ENCODE results near the gene TAGAP.

The TAGAP gene

GRCh38 chr6:159090530-159091480 lies 46.0 kb upstream of the TAGAP start:
- Histone ChIP-seq H3K27ac (ENCODE audit: low read depth, low read length) (no peak overlapping the region), H3F3A (ENCODE audit: control insufficient read depth, insufficient read depth) (peaks cover 15% of the 10 kb centered on the region; the same call in 1 of the 2 replicates)

GRCh38 chr6:159089909-159090308 lies 45.1 kb upstream of the TAGAP start:
- H3K4me1 ChIP-seq (ENCODE audit: control insufficient read depth, low read length): peaks cover 60% of the 10 kb centered on the region
- H3K9me2 ChIP-seq (replicated peaks; ENCODE audit: control insufficient read depth, low read length): no peaks in the 10 kb centered on the region
- H3K4me2 ChIP-seq (ENCODE audit: low read length): no peak overlapping the region
- no peaks in the 10 kb centered on the region for H3K79me2 ChIP-seq (ENCODE audit: control insufficient read depth, low read length)
- TF ChIP-seq EZH2phosphoT487 (IDR thresholded peaks at IDR 0.05; ENCODE audit: borderline replicate concordance, low read length) (no peak), CTCF (IDR thresholded peaks at IDR 0.05; ENCODE audit: low read depth, low read length, poor library complexity, severe bottlenecking) (no peak)
- no peaks in the 10 kb centered on the region for H3K36me3 ChIP-seq (ENCODE audit: control insufficient read depth, low read length)
- H3K27me3 ChIP-seq (ENCODE audit: control insufficient read depth, low read length): no peaks in the 10 kb centered on the region
- H3K9me3 ChIP-seq (ENCODE audit: control insufficient read depth, insufficient read depth, low read length): no peaks in the 10 kb centered on the region
- no peaks in the 10 kb centered on the region for H4K20me1 ChIP-seq (ENCODE audit: control insufficient read depth, insufficient read depth, low read depth, low read length)
- H3K27ac ChIP-seq (ENCODE audit: low read depth, low read length): no peak overlapping the region
- H3K4me3 ChIP-seq (ENCODE audit: low read length): no peak overlapping the region
- peaks cover 10% of the 10 kb centered on the region; the same call in 1 of the 2 replicates for H3F3A ChIP-seq (ENCODE audit: control insufficient read depth, insufficient read depth)

More at GRCh38 chr6:159090530-159091480, 46.0 kb upstream of the TAGAP start:
- Histone ChIP-seq H3K9me3 (ENCODE audit: control insufficient read depth, insufficient read depth, low read length) (no peaks in the 10 kb centered on the region), H3K27me3 (ENCODE audit: control insufficient read depth, low read length) (no peaks in the 10 kb centered on the region), H3K79me2 (ENCODE audit: control insufficient read depth, low read length) (no peaks in the 10 kb centered on the region), H3K4me2 (ENCODE audit: low read length) (no peak overlapping the region), H3K4me3 (ENCODE audit: low read length) (no peak overlapping the region), H3K9me2 (replicated peaks; ENCODE audit: control insufficient read depth, low read length) (no peaks in the 10 kb centered on the region), H3K4me1 (ENCODE audit: control insufficient read depth, low read length) (peaks cover 63% of the 10 kb centered on the region), H4K20me1 (ENCODE audit: control insufficient read depth, insufficient read depth, low read depth, low read length) (no peaks in the 10 kb centered on the region), H3K36me3 (ENCODE audit: control insufficient read depth, low read length) (no peaks in the 10 kb centered on the region)
- TF ChIP-seq CTCF (IDR thresholded peaks at IDR 0.05; ENCODE audit: low read depth, low read length, poor library complexity, severe bottlenecking) (no peak), EZH2phosphoT487 (IDR thresholded peaks at IDR 0.05; ENCODE audit: borderline replicate concordance, low read length) (no peak)

GRCh38 chr6:159089443-159089842 lies 44.7 kb upstream of the TAGAP start:
- Histone ChIP-seq H4K20me1 (ENCODE audit: control insufficient read depth, insufficient read depth, low read depth, low read length) (no peaks in the 10 kb centered on the region), H3K9me2 (replicated peaks; ENCODE audit: control insufficient read depth, low read length) (no peaks in the 10 kb centered on the region), H3K9me3 (ENCODE audit: control insufficient read depth, insufficient read depth, low read length) (no peaks in the 10 kb centered on the region), H3K4me3 (ENCODE audit: low read length) (no peak overlapping the region), H3K4me2 (ENCODE audit: low read length) (no peak overlapping the region), H3K36me3 (ENCODE audit: control insufficient read depth, low read length) (no peaks in the 10 kb centered on the region), H3F3A (ENCODE audit: control insufficient read depth, insufficient read depth) (peaks cover 8% of the 10 kb centered on the region; the same call in 1 of the 2 replicates), H3K27me3 (ENCODE audit: control insufficient read depth, low read length) (no peaks in the 10 kb centered on the region), H3K4me1 (ENCODE audit: control insufficient read depth, low read length) (peaks cover 59% of the 10 kb centered on the region), H3K27ac (ENCODE audit: low read depth, low read length) (no peak overlapping the region), H3K79me2 (ENCODE audit: control insufficient read depth, low read length) (no peaks in the 10 kb centered on the region)
- TF ChIP-seq CTCF (IDR thresholded peaks at IDR 0.05; ENCODE audit: low read depth, low read length, poor library complexity, severe bottlenecking) (no peak), EZH2phosphoT487 (IDR thresholded peaks at IDR 0.05; ENCODE audit: borderline replicate concordance, low read length) (no peak)

Measured in DOHH2 (cell line).